ENCODE measurements around the gene SLC46A3. TPM values are rescaled to one million over a fixed set of nuclear protein-coding genes. Genes with fewer than 3 reads are reported as not detected.

The SLC46A3 gene
- total RNA-seq, 4 donors from 2014 or later: 10.9 to 23.5 (median 13.3) TPM

DNA sequence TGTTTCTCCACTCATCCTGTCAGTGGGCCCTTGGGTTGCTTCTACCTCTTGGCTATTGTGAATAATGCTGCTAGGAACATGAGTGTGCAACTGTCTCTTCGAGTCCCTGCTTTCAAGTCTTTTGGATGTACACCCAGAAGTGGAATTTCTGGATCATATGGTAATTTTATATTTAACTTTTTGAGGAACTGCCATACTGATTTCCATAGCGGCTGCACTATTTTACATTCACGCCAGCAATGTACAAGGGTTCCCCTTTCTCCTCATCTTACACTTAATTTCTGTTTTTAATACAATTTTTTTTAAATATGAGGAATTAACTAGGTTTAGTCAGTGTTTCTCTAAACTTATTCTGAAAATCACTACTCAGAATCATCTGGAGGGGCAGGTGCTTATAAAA lies 24.2 kb upstream of the SLC46A3 start:
- TF ChIP-seq, protein P1, sequence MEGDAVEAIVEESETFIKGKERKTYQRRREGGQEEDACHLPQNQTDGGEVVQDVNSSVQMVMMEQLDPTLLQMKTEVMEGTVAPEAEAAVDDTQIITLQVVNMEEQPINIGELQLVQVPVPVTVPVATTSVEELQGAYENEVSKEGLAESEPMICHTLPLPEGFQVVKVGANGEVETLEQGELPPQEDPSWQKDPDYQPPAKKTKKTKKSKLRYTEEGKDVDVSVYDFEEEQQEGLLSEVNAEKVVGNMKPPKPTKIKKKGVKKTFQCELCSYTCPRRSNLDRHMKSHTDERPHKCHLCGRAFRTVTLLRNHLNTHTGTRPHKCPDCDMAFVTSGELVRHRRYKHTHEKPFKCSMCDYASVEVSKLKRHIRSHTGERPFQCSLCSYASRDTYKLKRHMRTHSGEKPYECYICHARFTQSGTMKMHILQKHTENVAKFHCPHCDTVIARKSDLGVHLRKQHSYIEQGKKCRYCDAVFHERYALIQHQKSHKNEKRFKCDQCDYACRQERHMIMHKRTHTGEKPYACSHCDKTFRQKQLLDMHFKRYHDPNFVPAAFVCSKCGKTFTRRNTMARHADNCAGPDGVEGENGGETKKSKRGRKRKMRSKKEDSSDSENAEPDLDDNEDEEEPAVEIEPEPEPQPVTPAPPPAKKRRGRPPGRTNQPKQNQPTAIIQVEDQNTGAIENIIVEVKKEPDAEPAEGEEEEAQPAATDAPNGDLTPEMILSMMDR (IDR thresholded peaks at IDR 0.05; ENCODE audit: low read depth): no peak

DNA sequence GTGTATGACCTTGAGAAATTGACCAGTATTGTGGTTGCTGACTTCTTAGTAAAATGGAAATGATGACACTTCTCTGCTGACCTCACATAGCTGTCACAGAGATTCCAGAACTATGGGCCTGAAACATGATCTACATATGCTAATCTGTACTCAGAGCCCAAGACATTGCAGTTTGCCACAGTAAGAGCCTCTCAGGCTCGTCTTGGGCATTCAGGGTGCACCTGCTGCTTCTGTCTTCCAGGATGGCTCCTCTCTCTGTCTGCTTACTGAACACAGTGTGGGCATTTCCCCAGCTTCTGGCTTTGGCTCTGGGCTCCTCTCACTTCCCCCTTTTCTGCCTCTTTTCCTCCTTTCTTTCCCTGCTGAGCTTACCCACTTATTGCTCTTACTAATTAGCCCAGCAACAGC lies 22.3 kb upstream of the SLC46A3 start:
- TF ChIP-seq, protein P1 (IDR thresholded peaks at IDR 0.05; ENCODE audit: low read depth): no peak

DNA sequence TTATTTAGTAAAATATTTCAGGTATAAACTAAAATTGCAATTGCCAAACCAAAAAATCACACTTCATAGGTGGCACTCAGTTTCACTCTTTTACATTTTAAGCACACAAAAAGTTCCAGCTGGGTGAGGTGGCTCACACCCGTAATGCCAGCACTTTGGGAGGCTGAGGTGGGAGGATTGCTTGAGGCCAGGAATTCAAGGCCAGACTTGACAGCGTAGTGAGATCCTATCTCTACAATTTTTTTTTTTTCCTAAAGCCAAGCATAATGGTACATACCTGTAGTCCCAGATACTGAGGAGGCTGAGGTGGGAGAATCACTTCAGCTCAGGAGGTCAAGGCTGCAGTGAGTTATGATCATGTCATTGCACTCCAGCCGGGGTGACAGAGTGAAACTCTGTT lies 20.6 kb upstream of the SLC46A3 start:
- TF ChIP-seq, protein P1 (IDR thresholded peaks at IDR 0.05; ENCODE audit: low read depth): no peak

DNA sequence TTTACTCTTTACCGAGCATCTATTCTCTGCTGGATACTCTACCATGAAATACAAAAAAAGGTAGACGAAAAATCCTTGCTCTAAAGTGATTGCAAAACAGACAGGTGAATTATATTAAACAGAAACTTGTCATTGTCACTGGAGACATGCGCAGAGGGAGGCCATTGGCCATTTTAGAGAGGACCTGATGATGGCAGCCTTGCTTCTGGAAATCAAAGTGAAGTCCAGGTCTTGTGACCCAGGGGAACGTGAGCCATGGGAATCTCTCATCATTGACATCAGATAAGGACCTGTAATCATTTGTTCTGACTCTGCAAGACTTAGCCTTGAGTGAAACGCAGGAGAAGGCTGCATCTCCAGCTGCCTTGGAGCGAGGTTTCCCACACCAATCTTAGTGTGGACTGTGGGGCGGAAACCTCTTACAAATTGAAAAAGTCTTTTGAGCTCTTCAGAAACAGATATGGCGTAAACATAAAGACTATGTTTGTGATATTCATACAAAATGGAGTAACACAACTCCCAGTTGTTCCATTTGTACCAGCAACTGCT lies 16.8 kb upstream of the SLC46A3 start:
- TF ChIP-seq, protein P1 (IDR thresholded peaks at IDR 0.05; ENCODE audit: low read depth): no peak

DNA sequence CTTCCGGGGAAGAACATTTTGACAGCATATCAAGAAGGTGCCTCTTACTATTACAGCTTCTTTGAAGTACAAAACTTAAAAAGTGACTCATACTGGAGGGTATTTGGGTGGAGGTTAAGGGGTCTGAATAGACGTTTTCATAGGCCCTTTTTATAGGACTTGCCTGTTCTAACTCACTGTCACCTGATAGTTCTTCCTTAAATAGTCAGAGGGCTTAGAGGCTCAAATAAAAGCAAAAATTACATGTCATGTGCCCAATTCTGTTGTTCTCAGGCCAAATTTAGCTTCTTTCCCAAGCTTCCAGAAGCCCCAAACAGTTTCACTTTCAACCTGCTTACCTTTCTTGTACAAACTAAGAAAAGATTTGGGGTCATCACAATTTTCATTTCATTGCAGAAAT lies 16.1 kb upstream of the SLC46A3 start:
- TF ChIP-seq, protein P1 (IDR thresholded peaks at IDR 0.05; ENCODE audit: low read depth): no peak

DNA sequence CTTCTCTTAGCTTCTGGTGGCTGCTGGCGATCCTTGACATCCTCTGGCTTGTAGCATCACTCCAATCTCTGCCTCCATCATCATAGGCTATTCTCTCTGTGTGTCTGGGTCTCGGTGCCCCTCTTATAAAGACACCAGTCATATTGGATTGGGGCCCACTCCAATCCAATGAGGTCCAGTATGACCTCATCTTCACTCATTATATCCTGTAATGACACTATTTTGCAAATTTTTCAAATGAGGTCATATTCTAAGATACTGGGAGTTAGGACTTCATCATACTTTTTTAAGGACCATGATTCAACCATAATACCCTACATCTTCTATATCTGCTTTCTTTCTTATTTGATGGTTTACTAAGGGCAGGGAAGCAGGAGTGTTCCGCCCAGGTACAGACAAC lies 12.0 kb upstream of the SLC46A3 start:
- TF ChIP-seq, protein P1 (IDR thresholded peaks at IDR 0.05; ENCODE audit: low read depth): no peak

DNA sequence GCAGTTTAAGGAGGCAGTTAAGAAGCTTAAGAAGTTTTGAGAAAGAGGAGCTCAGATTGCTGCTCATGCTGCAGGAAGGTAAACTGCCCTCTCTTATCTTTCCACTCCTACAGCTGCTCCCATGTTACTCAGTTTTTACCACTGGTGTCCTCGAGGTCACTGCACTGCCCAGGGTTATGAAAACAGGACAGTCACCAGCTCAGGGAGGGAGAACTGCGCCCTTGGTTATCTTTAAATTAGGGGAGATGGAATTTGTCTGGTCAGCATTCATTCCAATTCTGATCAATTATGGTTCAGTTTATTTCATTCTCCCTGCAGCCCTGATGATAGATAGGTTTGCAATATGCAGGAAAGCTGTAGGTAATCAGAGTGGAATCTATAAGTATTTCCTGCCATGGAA lies 10.8 kb upstream of the SLC46A3 start:
- TF ChIP-seq, protein P1 (IDR thresholded peaks at IDR 0.05; ENCODE audit: low read depth): no peak

Data from subcutaneous adipose tissue (tissue), 4 donors.